Stimulated activated CD8-positive, alpha-beta memory T cell treated with anti-CD3 and anti-CD28 coated beads, Interleukin-15, amount 100 ng/mL, for 24 hours (primary cell): ENCODE results near the gene RPL31.
A peak's percentile ranks its signal among the peaks of the same experiment; 100 is the strongest.

Experiments used
- DNase-seq: peaks from one replicate; pipeline ENCODE4 v3.0.0-alpha.2; 2020; ENCODE audit warnings: low read depth

Gene RPL31

GRCh38 chr2:101001691-101002561, at the start of gene RPL31:
RPL31 (plus strand) TSS chr2:101002289; CDS start chr2:101002702, 413 bp downstream.
- peak; percentile 77 for DNase-seq

DNA sequence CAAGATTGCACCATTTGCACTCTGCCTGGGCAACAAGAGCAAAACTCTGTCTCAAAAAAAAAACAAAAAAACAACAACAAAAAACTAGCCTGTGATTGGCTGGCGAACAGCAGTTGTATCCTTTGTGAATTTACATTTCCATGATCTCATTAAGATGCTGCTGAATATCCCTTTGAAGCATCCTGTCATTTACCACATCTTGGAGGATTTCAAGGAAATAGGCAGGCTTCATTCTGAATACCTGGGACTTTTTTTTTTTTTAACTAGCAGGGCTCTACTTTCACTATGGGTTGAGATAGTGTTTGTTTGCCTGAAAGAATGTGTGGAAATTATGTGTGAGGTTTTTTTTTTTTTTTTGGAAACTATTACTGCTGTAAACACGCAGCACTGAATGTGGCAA, 49.6 kb upstream of the RPL31 start:
- no peak for DNase-seq

GRCh38 chr2:100953406-100954043, 48.6 kb upstream of the RPL31 start:
- DNase-seq: no peak

- no peak for DNase-seq
Measured at GRCh38 chr2:100954044-100954420, 48.1 kb upstream of the RPL31 start.

DNA sequence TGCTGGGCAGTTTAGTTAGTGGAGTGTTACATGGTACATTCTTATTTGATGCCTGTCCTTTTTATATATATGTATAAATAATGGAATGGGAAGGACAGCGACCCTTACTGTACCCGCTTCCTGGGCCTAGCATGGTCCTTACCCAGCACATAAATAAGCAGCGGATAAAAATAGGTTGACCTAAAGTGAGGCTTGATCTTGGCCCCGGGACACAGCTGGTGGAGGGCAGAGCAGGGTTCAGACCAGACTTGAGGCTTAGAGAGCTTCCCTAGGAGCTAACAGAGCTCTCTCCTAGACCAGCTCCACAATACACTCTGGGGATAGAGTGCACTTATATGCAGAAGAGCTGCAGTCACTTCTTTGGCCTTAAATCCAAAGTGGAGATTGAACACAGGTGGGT, 46.9 kb upstream of the RPL31 start:
- DNase-seq: no peak

GRCh38 chr2:100956081-100956480, 46.0 kb upstream of the RPL31 start:
- DNase-seq: no peak

- no peak for DNase-seq
Measured at GRCh38 chr2:100957996-100958653, 44.0 kb upstream of the RPL31 start.

DNA sequence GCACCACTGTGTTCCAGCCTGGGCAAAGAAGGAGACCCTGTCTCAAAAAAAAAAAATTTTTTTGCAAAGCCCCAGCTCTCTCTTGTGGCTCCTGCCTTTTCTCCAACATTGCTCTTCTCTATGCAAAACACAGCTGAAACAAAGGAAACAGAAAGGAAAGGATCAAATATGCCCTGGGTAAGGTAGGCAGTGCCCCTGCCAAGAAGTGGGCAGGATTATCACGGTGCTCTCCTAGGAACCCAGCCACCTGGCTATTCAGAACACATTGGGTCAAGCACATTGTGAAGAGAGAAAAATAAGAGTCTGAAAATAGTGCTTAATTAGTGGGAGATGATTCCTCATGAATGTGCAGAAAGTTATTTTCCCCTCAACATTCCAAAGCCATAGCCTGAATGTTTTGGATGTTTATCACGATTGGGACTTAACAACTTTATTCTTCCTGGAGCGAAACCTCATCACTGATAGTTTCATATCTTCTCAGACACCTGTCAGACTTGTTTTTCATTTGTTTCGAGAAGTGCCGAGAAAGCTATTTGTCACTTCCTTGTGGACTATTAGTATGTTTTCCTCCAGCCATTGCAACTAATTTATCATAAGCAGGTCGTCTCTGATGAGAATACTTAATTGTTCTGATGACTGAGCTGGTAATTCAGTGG, 42.7 kb upstream of the RPL31 start:
- no peak for DNase-seq

GRCh38 chr2:100960688-100961087, 41.4 kb upstream of the RPL31 start:
- no peak for DNase-seq

GRCh38 chr2:100962366-100963025, 39.6 kb upstream of the RPL31 start:
- DNase-seq: no peak

DNA sequence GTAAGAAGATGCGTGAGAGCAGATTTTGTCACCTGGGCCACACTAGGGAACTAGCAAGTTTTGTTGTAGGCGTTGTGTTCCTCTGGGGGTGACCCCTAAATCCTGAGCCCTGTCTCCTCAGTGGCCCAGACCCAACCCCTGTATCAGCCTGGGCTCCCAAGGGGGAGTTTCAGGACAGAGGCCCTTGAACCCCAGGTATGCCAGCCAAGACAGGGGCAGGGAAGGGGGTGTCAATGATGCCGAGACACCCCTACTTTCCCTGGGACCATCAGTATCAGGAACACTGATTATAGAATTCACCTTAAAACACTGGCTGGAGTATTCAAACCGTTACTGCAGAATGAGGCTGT, 39.1 kb upstream of the RPL31 start:
- DNase-seq: no peak

- no peak for DNase-seq
Measured at GRCh38 chr2:100964222-100964621, 37.9 kb upstream of the RPL31 start.

DNA sequence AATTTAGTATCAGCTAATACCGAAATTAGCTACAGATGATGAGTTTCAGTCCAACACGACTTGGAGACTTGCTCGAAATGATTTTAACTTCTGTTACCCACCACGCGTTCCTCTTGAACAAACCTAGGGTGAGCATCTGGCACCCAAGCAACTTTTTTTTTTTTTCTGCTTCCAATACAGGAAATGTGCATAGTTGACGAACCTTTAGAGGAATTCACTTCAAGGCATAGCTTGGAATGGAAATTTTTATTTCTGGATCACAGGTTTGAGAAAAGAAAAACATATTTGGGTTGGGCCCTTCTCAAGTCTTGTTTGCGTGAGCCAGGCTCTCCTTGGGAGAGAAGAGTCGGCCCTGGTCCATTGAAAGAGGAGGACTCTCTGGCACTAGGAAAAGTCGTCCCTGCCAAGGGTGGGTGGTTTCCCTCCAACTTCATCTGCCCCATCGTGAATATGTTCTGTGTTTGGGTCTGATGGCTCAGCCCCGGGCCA, 37.4 kb upstream of the RPL31 start:
- DNase-seq: no peak

- DNase-seq: no peak
Measured at GRCh38 chr2:100965596-100965995, 36.5 kb upstream of the RPL31 start.

GRCh38 chr2:100967716-100968115, 34.4 kb upstream of the RPL31 start:
- no peak for DNase-seq

- DNase-seq: no peak
Measured at GRCh38 chr2:100968146-100969145, 33.6 kb upstream of the RPL31 start.

DNA sequence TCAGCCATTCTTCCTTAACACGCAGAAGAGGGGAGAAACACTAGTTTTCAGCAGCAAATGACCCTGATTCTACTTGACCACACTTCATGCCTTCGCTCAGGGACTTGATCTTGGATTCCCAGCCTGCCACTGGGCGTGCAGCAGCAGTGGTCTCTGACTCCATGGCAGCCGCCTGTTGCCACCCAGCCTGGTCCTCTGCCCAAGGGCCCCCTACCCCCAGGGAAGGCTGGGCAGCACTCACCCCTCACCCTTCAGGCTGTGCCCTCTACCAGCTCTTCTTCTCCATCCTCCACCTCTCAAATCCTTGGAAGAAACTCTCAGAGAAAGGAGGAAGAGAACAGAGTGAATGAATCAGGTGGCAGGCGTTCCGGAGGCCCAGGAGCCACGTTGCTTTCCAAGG, 32.1 kb upstream of the RPL31 start:
- DNase-seq: no peak

DNA sequence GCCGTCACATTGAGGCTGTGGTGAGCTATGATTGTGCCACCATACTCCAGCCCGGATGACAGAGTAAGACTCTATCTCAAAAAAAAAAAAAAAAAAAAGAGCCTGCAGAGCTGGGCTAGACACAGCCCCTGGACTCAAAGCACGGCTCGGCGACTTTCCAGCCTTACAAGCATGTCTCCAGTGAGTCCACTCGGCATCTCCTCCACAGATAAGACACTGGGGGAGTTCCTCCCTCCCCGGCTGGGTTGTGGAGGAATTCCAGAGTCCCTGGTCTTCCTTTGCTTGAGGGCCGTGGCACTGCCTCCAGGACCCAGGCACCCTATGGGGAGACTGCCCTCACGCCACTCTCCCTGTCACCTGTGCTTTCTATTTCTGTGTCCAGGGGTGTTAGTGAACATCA, 30.9 kb upstream of the RPL31 start:
- DNase-seq: no peak

DNA sequence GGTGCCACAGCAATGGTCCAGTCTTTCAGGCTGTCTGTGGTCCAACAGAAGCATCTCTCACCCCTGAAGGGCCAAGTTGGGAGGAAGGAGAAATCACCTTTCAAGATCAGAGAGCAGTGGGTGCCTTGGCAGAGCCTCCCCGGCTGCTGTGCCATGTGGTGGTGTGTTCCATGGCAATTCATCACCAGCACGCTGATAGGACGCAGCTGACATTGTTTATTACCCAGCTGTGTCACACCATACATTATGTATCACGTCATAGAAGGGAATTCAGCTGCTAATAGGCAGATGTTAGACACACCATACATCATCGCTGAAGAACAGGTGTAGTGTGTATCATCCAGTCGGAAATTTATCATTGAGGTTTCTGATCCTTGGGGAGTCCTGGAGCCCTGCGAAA, 29.6 kb upstream of the RPL31 start:
- DNase-seq: no peak

DNA sequence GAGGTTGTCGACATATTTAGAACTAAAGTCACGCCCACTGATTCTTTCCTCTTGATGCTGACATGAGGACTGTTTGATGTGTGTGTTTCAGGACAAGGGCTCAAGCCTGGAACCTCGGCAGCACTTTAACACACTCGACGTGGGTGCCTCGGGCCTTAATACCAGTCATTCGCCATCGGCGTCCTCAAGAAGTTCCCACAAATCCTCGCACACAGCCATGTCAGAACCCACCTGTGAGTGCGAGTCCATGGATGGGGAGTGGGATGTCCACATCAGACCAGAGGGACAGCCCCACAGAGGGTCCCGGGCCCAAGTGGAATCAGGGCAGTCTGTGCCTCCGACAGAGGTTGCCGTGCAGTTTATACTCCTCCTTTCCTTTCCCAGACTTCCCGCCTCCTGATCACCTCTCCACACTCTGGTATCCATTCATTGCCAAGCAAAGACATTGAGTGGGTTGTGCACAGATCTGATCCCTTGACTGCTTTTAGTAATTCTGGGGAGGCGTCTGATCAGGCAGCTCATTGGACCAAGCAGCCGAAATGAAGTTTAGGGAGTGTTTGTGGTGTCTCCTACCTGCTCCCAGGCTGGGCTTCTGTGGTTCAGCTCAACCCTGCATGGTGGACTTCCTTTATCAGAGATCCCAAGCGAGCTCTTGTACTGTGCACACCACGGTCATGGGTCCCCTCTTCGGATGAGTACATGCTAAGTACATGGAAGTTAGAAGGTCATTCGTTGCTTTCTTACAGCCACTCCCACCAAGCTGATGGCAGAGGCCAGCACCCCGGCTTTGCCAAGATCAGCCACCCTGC, 27.2 kb upstream of the RPL31 start:
- no peak for DNase-seq
